Measurements from ENCODE around the gene WAC.
A peak's percentile ranks its signal among the peaks of the same experiment; 100 is the strongest.

Gene WAC

GRCh38 chr10:28533571-28534304 lies 820 bp downstream of the WAC start:
- peak; percentile 68 for DNase-seq

DNA sequence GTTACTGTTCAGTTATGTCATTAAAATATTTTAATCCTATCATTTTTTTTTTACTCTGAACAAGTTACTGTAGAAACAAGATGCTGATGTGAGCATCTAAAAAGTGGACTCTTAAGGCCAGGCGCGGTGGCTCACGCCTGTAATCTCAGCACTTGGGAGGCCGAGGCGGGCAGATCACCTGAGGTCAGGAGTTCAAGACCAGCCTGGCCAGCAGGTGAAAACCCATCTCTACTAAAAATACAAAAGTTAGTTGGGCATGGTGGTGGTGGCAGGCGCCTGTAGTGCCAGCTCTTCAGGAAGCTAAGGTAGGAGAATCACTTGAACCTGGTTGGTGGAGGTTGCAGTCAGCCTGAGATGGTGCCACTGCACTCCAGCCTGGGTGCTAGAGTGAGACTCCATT lies 2.9 kb downstream of the WAC start:
- no peak for DNase-seq

DNA sequence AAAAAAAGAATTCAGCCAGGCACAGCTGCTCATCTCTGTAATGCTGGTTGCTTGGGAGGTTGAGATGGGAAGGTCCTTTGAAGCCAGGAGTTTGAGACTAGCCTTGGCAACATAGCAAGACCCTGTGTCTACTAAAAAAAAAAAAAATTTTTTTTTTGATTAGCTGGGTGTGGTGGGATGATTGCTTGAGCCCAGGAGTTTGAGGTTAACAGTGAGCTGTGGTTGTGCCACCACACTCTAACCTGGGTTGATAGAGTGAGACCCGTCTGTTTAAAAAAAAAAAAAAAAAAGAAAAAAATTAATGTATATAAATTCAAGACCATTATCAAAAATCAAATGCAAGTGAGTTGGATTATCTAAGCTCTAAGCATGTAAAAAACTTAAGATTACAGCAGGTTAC lies 5.7 kb downstream of the WAC start:
- no peak for DNase-seq

DNA sequence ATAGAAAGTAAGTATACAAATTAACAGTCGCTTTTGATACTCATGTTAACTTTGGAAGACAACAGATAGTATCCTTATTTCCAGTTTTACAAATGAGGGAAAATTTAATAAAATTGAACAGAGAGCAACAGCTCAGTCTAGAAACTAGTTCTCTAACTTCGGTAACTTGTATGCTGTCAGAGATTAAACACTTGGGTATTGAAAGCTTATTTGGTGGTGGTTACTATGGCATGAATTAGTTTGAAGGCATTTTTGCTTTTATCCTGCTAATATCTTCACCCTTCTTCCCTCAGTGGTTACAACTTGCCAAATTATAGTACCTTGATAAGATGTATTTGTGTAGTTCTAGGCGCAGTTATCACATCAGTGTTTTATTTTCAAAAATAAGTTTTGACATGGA lies 7.2 kb downstream of the WAC start:
- DNase-seq = no peak

GRCh38 chr10:28541717-28542365 lies 8.9 kb downstream of the WAC start:
- DNase-seq = no peak

GRCh38 chr10:28542728-28543127 lies 9.8 kb downstream of the WAC start:
- DNase-seq = no peak

DNA sequence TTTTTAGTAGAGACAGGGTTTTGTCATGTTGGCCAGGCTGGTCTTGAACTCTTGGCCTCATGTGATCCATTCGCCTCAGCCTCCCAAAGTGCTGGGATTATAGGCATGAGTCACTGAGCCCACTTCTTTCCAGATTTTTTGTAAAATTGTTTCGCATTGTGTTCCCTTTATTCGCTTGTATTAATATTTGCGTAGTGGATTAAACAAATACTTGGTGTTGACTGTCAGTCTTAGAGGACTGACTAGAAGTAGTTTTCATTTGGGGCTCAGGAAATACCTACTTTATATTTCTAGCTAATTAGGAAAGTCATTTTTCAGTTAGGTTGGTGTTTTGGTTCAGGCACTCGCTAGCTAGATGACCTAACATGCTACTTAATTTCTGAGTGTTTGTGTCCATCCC lies 11.1 kb downstream of the WAC start:
- no peak for DNase-seq

GRCh38 chr10:28545967-28546644 lies 13.2 kb downstream of the WAC start:
- DNase-seq = no peak

GRCh38 chr10:28548781-28549498 lies 16.0 kb downstream of the WAC start:
- no peak for DNase-seq

DNA sequence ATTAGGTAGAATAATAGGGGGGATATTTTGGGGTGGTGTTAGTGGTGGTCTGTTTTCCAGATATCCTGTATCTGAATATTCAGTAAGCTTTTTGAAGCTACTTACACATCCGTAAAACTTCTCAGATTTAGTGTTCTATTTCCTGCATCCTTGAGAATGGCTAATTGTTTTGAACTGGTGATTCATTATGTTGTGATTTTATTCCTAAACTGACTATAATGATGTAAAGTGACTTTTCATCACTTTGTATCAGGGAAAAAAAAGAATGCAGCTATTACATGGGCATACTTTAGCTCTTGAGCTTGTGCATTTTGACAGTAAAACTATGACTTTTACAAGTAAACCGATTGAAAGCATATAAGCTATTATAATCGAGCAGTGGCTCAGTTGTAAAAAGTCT lies 18.2 kb downstream of the WAC start:
- no peak for DNase-seq

DNA sequence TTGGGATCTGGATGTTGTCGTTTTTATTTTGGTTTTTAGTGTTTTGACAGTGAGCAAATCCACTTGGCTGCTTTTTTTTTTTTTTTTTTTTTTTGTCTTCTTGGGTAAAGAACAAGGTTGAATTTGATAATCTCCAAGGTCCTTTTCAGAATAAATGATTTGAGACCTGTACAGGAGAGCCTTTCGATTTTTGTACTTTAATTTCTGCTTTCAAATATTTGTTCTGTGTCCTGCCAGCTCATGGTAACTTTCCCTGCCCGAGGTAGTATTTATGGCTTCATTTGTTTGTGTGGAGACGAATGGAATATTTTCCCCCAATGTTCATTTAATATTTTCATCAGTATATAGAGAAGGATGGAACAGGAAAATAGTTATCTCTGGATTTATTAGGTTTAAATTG lies 19.9 kb downstream of the WAC start:
- no peak for DNase-seq

- DNase-seq = no peak
Observed at GRCh38 chr10:28554009-28554408, 21.1 kb downstream of the WAC start.

- DNase-seq = no peak
Observed at GRCh38 chr10:28554952-28555351, 22.0 kb downstream of the WAC start.

DNA sequence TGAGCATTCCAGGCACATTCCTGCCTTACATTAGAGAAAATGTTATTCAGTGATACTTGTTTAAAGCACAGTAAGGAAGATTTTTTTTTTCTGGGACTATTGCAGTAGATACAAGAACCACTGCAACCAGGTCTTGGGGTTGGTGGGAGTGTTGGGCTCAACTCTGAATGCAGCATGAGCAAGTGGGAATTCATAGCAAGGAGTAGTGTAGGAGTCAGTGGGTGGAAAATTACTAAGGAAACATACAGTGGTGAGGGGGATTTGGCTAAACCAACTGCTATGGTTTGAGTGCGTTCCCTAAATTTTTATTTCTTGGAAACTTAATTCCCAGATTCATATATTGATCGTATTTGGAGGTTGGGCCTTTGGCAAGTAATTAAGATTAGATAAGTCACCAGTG lies 22.4 kb downstream of the WAC start:
- no peak for DNase-seq

DNA sequence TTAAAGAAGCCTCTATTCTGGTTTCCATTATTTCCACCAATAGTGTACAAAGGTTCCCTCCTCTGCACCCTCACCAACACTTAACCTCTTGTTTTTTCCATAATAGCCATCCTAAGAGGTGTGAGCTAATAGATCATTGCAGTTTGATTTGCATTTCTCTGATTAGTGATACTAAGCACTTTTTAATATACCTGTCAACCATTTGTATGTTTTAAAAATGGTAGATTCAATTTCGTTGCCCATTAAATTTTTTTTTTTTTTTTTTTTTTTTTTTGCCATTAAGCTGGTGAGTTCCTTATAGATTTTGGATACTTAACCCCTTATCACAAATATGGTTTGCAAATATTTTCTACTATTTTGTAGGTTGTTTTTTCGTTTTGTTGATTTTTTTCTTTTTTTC lies 23.2 kb downstream of the WAC start:
- no peak for DNase-seq

GRCh38 chr10:28558186-28558585 lies 25.3 kb downstream of the WAC start:
- DNase-seq = no peak

- DNase-seq = peak; percentile 40
Observed at GRCh38 chr10:28558923-28559508, 26.1 kb downstream of the WAC start.

DNA sequence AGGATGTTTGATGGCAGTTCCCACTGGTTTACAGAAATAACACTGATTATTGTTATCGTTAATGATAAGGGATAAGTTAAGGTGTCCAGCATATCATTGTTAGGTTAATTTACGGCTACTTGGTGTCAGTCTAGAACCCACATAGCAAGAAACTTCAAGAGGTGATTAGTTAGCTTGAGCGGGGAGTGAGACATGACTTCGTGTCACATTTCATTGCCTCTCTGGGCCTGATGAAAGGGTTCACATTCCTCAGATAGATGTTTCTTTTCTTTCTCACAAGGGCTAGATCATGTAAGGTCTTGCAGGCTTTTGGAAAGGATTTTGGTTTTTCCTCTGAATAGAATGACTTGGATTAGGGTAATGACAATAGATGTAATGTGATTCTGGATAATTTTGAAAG lies 26.7 kb downstream of the WAC start:
- no peak for DNase-seq

DNA sequence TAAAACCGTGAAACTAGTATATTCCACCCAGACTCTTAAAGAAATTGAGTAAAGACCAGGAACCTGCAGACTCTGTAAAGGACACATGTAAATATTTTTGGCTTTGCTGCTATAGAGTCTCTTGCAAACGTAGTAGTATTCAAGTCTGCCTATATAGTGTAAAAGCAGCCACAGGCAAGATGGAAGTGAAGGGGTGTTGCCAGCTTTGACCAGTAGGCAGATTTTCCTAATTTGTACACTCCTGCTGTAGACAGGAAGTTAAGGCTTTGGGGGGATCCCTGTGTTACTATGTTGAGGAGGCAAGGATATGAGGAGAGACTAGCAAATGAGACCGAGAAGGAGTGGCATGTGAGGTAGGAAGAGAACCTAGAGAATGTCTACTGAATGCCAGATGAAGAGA lies 27.7 kb downstream of the WAC start:
- DNase-seq = no peak

GRCh38 chr10:28561531-28561930 lies 28.6 kb downstream of the WAC start:
- DNase-seq = no peak

DNA sequence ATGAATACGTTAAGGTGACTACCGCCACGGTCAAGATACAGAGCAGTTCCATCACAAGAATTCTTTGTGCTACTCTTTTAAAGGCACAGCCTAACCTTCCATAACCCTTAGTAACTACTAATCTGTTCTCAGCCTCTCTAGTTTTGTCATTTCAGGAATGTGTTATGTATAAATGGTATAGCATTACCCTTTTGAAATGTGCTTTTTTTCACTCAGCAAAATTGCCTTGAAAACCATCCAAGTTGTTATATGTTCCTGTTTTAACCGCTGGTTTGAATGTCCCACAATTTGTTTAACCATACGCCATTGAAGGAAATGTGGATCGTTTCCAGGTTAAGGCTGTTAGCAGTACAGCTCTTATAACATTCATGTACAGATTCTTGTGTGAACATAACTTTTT lies 32.0 kb downstream of the WAC start:
- no peak for DNase-seq

- DNase-seq = peak; percentile 27
Observed at GRCh38 chr10:28566458-28567015, 33.6 kb downstream of the WAC start.

Data from suppressor macrophage treated with lipopolysaccharide for 4 hours (primary cell).